Glutamatergic neuron (in vitro differentiated cells): Measurements from ENCODE around the gene SLFNL1. TPM values are rescaled to one million over a fixed set of nuclear protein-coding genes. Genes with fewer than 3 reads are reported as not detected.

Source experiments
- DNase-seq: peaks from one replicate; pipeline ENCODE4 v3.0.0; 2022
- H3K27ac Mint-ChIP-seq: one replicate; pipeline ENCODE4 v1.8.0; 2020; ENCODE audit warnings: mild to moderate bottlenecking, mixed read lengths, inconsistent platforms; ENCODE audit not compliant: unreplicated experiment
- H3K27me3 Mint-ChIP-seq: one replicate; pipeline ENCODE4 v1.8.0; 2020; ENCODE audit warnings: mild to moderate bottlenecking, moderate library complexity, mixed read lengths, inconsistent platforms; ENCODE audit not compliant: unreplicated experiment
- H3K36me3 Mint-ChIP-seq: one replicate; pipeline ENCODE4 v1.8.0; 2020; ENCODE audit warnings: mild to moderate bottlenecking, mixed read lengths, inconsistent platforms; ENCODE audit not compliant: unreplicated experiment
- H3K4me1 Mint-ChIP-seq: one replicate; pipeline ENCODE4 v1.8.0; 2020; ENCODE audit warnings: mild to moderate bottlenecking, low read depth, mixed read lengths, inconsistent platforms; ENCODE audit not compliant: unreplicated experiment
- H3K4me3 Mint-ChIP-seq: one replicate; pipeline ENCODE4 v1.8.0; 2020; ENCODE audit warnings: mild to moderate bottlenecking, mixed read lengths, inconsistent platforms; ENCODE audit not compliant: unreplicated experiment
- H3K9me3 Mint-ChIP-seq: one replicate; pipeline ENCODE4 v1.8.0; 2020; ENCODE audit warnings: mild to moderate bottlenecking, moderate library complexity, mixed read lengths, inconsistent platforms; ENCODE audit not compliant: unreplicated experiment
- total RNA-seq: library from RNA; stranded (reverse); fragmentation: NEBNext Ultra II Directional; extraction: Animal tissue kit (Norgen Biotek cat#: 25700); gene quantifications from one replicate; pipeline ENCODE4 v1.2.1, GENCODE V29; 2021; ENCODE audit not compliant: unreplicated experiment
- TF ChIP-seq, protein P1 (sequence below): fragments of 200-600 bp; sonication (generic); IDR thresholded peaks from one replicate; pipeline ENCODE4 v1.5.0; 2021; ENCODE audit not compliant: partially characterized antibody, unreplicated experiment

The SLFNL1 gene
- total RNA-seq, 1 donor from 2014 or later, result 0.20 TPM

DNA sequence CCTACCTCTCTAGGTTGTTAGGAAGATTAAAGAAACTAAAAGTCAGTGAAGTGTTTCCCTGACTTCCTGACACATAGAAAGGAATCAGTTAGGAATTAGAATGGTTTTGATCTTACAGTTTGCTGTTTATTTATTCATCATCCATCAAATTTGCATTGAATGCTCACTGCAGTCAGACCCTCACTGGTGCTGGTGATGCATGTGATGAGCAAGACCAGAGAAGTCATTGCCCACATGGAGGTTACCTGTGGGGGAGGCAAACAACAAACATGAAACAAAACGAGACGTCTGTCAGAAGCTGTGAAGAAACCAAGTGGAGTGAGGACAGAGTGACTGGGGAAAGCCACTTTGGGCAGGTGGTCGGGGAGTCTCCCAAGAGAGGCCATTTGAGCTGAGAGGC lies 35.6 kb downstream of the SLFNL1 start:
- peaks cover 7% of the 10 kb centered on the region for H3K9me3 Mint-ChIP-seq
- H3K4me1 Mint-ChIP-seq, result peaks cover 64% of the 10 kb centered on the region
- TF ChIP-seq, protein P1, sequence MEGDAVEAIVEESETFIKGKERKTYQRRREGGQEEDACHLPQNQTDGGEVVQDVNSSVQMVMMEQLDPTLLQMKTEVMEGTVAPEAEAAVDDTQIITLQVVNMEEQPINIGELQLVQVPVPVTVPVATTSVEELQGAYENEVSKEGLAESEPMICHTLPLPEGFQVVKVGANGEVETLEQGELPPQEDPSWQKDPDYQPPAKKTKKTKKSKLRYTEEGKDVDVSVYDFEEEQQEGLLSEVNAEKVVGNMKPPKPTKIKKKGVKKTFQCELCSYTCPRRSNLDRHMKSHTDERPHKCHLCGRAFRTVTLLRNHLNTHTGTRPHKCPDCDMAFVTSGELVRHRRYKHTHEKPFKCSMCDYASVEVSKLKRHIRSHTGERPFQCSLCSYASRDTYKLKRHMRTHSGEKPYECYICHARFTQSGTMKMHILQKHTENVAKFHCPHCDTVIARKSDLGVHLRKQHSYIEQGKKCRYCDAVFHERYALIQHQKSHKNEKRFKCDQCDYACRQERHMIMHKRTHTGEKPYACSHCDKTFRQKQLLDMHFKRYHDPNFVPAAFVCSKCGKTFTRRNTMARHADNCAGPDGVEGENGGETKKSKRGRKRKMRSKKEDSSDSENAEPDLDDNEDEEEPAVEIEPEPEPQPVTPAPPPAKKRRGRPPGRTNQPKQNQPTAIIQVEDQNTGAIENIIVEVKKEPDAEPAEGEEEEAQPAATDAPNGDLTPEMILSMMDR, result no peak
- H3K4me3 Mint-ChIP-seq, result peak overlapping the region; percentile 78
- H3K27ac Mint-ChIP-seq, result peak overlapping the region; percentile 95
- no peak for DNase-seq
- peaks cover 1% of the 10 kb centered on the region for H3K27me3 Mint-ChIP-seq
- H3K36me3 Mint-ChIP-seq, result no peaks in the 10 kb centered on the region

DNA sequence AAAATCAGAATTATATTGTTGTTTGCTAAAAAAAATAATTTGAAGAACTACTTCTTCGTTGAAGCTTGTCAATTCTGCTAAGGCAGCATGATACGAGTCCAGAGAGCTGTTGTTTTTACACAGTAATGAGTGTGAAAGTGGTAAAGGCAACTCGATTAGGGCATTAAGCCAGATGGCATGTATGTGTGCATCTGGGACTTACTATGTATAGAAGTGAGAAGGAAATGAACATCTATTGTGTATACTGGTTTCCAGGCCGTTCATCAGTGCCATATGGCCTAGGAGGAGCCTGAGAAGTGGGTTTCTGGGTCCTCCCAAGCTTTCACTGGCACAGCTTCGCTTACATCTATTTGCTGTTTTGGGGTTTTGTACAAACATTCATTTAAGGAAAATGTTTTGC lies 36.4 kb downstream of the SLFNL1 start:
- DNase-seq, result no peak
- H3K9me3 Mint-ChIP-seq, result peaks cover 14% of the 10 kb centered on the region
- H3K27me3 Mint-ChIP-seq, result peaks cover 6% of the 10 kb centered on the region
- H3K4me1 Mint-ChIP-seq, result peaks cover 63% of the 10 kb centered on the region
- H3K27ac Mint-ChIP-seq, result peak overlapping the region; percentile 95
- peak overlapping the region; percentile 78 for H3K4me3 Mint-ChIP-seq
- TF ChIP-seq, protein P1, result no peak
- no peaks in the 10 kb centered on the region for H3K36me3 Mint-ChIP-seq

DNA sequence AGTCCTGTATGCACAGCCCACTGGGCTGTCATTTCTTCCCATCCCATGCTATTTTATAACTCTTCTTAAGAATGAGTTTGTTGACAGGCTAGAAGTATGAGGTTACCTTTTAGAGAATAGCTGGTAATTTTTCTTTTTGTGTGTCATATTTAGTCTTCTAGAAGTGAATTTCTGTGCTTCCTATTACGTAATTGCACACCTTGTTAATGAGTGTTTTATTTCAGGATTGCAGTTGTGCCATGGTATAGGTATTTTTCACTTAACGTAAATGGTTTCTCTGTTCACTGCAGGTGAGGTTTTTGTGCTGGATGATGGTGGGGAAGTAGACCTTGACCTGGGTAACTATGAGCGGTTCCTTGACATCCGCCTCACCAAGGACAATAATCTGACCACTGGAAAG lies 37.0 kb downstream of the SLFNL1 start:
- Mint-ChIP-seq H3K4me1 (peaks cover 63% of the 10 kb centered on the region), H3K9me3 (peaks cover 14% of the 10 kb centered on the region), H3K4me3 (peak overlapping the region; percentile 47), H3K36me3 (no peaks in the 10 kb centered on the region), H3K27ac (peak overlapping the region; percentile 95), H3K27me3 (peaks cover 6% of the 10 kb centered on the region)
- TF ChIP-seq, protein P1, result no peak
- no peak for DNase-seq

DNA sequence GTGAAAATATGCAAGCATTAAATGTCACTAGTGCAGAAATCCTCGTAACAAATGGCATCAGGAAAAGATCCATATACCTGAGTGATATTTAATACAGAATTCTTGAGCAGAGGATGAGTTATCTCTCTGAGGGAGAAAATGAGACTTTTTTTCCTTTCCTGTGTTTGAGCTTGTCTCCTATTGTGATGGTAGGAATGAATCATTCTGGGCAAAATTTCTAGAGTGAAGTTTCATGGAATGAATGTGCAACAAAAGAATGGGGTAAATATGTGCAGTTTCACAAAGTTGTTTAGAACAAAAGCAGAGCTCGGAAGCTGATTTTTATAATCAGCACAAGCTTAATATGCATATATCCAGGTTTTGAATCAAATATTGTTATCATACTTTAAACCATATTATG lies 37.5 kb downstream of the SLFNL1 start:
- Mint-ChIP-seq H3K27ac (peak overlapping the region; percentile 95), H3K27me3 (peaks cover 6% of the 10 kb centered on the region), H3K4me1 (peaks cover 63% of the 10 kb centered on the region), H3K4me3 (peak overlapping the region; percentile 47), H3K36me3 (no peaks in the 10 kb centered on the region), H3K9me3 (peaks cover 14% of the 10 kb centered on the region)
- no peak for DNase-seq
- TF ChIP-seq, protein P1, result no peak

DNA sequence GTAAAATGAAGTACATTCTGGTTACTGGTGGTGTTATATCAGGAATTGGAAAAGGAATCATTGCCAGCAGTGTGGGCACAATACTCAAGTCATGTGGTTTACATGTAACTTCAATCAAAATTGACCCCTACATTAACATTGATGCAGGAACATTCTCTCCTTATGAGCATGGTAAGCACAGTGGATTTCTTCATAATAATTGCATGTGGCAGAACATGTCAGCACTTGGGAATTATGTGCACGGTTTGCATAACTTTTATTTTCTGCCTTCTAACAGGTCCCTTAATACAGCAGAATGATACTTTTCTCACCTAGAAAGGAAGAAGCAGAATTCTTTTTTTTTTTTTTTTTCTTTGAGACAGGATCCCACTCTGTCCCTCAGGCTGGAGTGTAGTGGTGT lies 38.2 kb downstream of the SLFNL1 start:
- Mint-ChIP-seq H3K36me3 (no peaks in the 10 kb centered on the region), H3K27ac (peak overlapping the region; percentile 95), H3K9me3 (peaks cover 12% of the 10 kb centered on the region), H3K4me3 (peak overlapping the region; percentile 27), H3K27me3 (peaks cover 6% of the 10 kb centered on the region), H3K4me1 (peaks cover 58% of the 10 kb centered on the region)
- TF ChIP-seq, protein P1, result no peak
- DNase-seq, result no peak
